Hepatocyte (in vitro differentiated cells): ENCODE measurements around the gene MX1. TPM values are rescaled to one million over a fixed set of nuclear protein-coding genes. Genes with fewer than 3 reads are reported as not detected.

ENCODE experiments used
- DNase-seq: peaks from one replicate; pipeline ENCODE4 v3.0.0-alpha.2; 2016; ENCODE audit warnings: low spot score
- H2AFZ ChIP-seq: fragments of 200-600 bp; sonication (generic); 2 replicates; pipeline ENCODE4 v1.6.0; 2016; ENCODE audit warnings: antibody characterized with exemption, mild to moderate bottlenecking
- H3K27ac ChIP-seq: fragments of 200-600 bp; sonication (generic); 2 replicates; pipeline ENCODE4 v1.5.1; 2016; ENCODE audit warnings: mild to moderate bottlenecking
- H3K27me3 ChIP-seq: fragments of 200-600 bp; sonication (generic); 2 replicates; pipeline ENCODE4 v1.6.1; 2016
- H3K36me3 ChIP-seq: fragments of 200-600 bp; sonication (generic); replicated peaks from 2 replicates; pipeline ENCODE4 v1.5.1; 2016; ENCODE audit warnings: low read depth; ENCODE audit not compliant: insufficient read depth
- H3K4me1 ChIP-seq: fragments of 200-600 bp; sonication (generic); 2 replicates; pipeline ENCODE4 v1.5.1; 2016; ENCODE audit warnings: mild to moderate bottlenecking, moderate library complexity; ENCODE audit not compliant: insufficient read depth
- H3K4me2 ChIP-seq: fragments of 200-600 bp; sonication (generic); 2 replicates; pipeline ENCODE4 v1.6.0; 2016
- H3K4me3 ChIP-seq: fragments of 200-600 bp; sonication (generic); 2 replicates; pipeline ENCODE4 v1.5.1; 2016; ENCODE audit warnings: mild to moderate bottlenecking
- H3K79me2 ChIP-seq: fragments of 200-600 bp; sonication (generic); 2 replicates; pipeline ENCODE4 v1.6.0; 2017; ENCODE audit warnings: mild to moderate bottlenecking
- H3K9me2 ChIP-seq: fragments of 200-600 bp; sonication (generic); replicated peaks from 2 replicates; pipeline ENCODE4 v1.6.0; 2017; ENCODE audit warnings: mild to moderate bottlenecking; ENCODE audit not compliant: insufficient read depth
- H3K9me3 ChIP-seq: fragments of 200-600 bp; sonication (generic); 2 replicates; pipeline ENCODE4 v1.5.1; 2016; ENCODE audit warnings: low read depth, mild to moderate bottlenecking
- H4K20me1 ChIP-seq: fragments of 200-600 bp; sonication (generic); 2 replicates; pipeline ENCODE4 v1.6.0; 2016; ENCODE audit warnings: mild to moderate bottlenecking; ENCODE audit not compliant: insufficient read depth, poor library complexity, severe bottlenecking
- CTCF ChIP-seq: fragments of 200-600 bp; sonication (generic); IDR thresholded peaks from 2 replicates; pipeline ENCODE4 v1.5.1; 2016; ENCODE audit warnings: antibody characterized with exemption, mild to moderate bottlenecking; ENCODE audit not compliant: poor library complexity
- EZH2 ChIP-seq: fragments of 200-600 bp; sonication (generic); IDR thresholded peaks from 2 replicates; pipeline ENCODE4 v1.6.1; 2016; ENCODE audit warnings: antibody characterized with exemption, mild to moderate bottlenecking, borderline replicate concordance
- EZH2phosphoT487 ChIP-seq: fragments of 200-600 bp; sonication (generic); IDR thresholded peaks from one replicate; pipeline ENCODE4 v1.6.1; 2018; ENCODE audit warnings: antibody characterized with exemption, mild to moderate bottlenecking, low read depth, moderate library complexity; ENCODE audit not compliant: unreplicated experiment, severe bottlenecking
- WGBS: methylation state at CpG from one replicate; pipeline ENCODE4 v1.1.6; 2016; ENCODE audit warnings: low lambda C conversion rate; ENCODE audit errors: missing lambda C conversion rate; 5-methylcytosine and 5-hydroxymethylcytosine counted together
- polyA plus RNA-seq: library from polyadenylated mRNA; unstranded; fragments of >200 nt; fragmentation: Nextera tagmentation; extraction: Ambion mirVana; gene quantifications from 2 replicates; pipeline ENCODE4 v1.2.1, GENCODE V29; 2016
- total RNA-seq: library from RNA; depleted of rRNA; stranded (reverse); fragments of >200 nt; gene quantifications from 2 replicates; pipeline ENCODE4 v1.2.3, GENCODE V29; 2014

MX1 gene
- total and polyA plus RNA-seq, 2 experiments from 2014 or later = 14.2 to 26.6 TPM

GRCh38 chr21:41475714-41476420 is 49.8 kb downstream of the MX1 start:
- H3K27ac ChIP-seq = no peak overlapping the region
- peaks cover 14% of the 10 kb centered on the region for H3K4me1 ChIP-seq
- no peaks in the 10 kb centered on the region for H3K79me2 ChIP-seq
- H3K36me3 ChIP-seq = no peaks in the 10 kb centered on the region
- no peaks in the 10 kb centered on the region for H3K9me2 ChIP-seq
- no peak overlapping the region for H3K4me2 ChIP-seq
- TF ChIP-seq EZH2phosphoT487 (no peak), CTCF (no peak), EZH2 (no peak)
- H3K27me3 ChIP-seq = no peaks in the 10 kb centered on the region
- 85% methylated on average over 13 of the region's 15 CpGs for WGBS
- H4K20me1 ChIP-seq = peaks cover 2% of the 10 kb centered on the region
- no peak overlapping the region for H2AFZ ChIP-seq
- no peaks in the 10 kb centered on the region for H3K9me3 ChIP-seq
- DNase-seq = no peak
- no peak overlapping the region for H3K4me3 ChIP-seq

GRCh38 chr21:41477641-41478318 is 51.7 kb downstream of the MX1 start:
- Histone ChIP-seq H2AFZ (no peak overlapping the region), H3K4me2 (no peak overlapping the region), H3K9me3 (no peaks in the 10 kb centered on the region), H3K4me3 (no peak overlapping the region), H3K79me2 (peaks cover 3% of the 10 kb centered on the region), H4K20me1 (peaks cover 4% of the 10 kb centered on the region), H3K9me2 (no peaks in the 10 kb centered on the region), H3K27ac (peak overlapping the region; percentile 44), H3K36me3 (no peaks in the 10 kb centered on the region), H3K27me3 (no peaks in the 10 kb centered on the region), H3K4me1 (peaks cover 14% of the 10 kb centered on the region)
- WGBS = 37% methylated on average over 15 of the region's 15 CpGs
- TF ChIP-seq EZH2 (no peak), EZH2phosphoT487 (no peak), CTCF (no peak)
- no peak for DNase-seq

GRCh38 chr21:41478319-41479177 is 52.5 kb downstream of the MX1 start:
- Histone ChIP-seq H3K36me3 (no peaks in the 10 kb centered on the region), H3K27me3 (no peaks in the 10 kb centered on the region), H3K79me2 (peaks cover 3% of the 10 kb centered on the region), H3K9me2 (no peaks in the 10 kb centered on the region), H3K4me1 (peaks cover 14% of the 10 kb centered on the region), H3K27ac (peak overlapping the region; percentile 44), H3K9me3 (no peaks in the 10 kb centered on the region), H2AFZ (no peak overlapping the region), H4K20me1 (peaks cover 8% of the 10 kb centered on the region), H3K4me3 (no peak overlapping the region), H3K4me2 (no peak overlapping the region)
- no peak for DNase-seq
- 76% methylated on average over 11 of the region's 11 CpGs for WGBS
- TF ChIP-seq EZH2 (no peak), EZH2phosphoT487 (no peak), CTCF (no peak)
